Left ventricle myocardium superior (tissue), 1 donor: ENCODE measurements around the gene NSRP1. TPM values are rescaled to one million over a fixed set of nuclear protein-coding genes. Genes with fewer than 3 reads are reported as not detected.
"Not testable (repeated sequence)": the region's sequence is repeated elsewhere in the genome, so short reads cannot be mapped to it uniquely, and the experiment has no call there.

Source experiments
- ATAC-seq: fragments of 200-7000 bp; cut with Tn5 transposase; one replicate; pipeline ENCODE4 v1.9.1; 2020; ENCODE audit warnings: mild to moderate bottlenecking, moderate library complexity
- DNase-seq: peaks from one replicate; pipeline ENCODE4 v3.0.0-alpha.2; 2020
- intact Hi-C: fragments of 100-400 bp; cut with micrococcal nuclease; formaldehyde crosslinking; loops from one replicate; pipeline ENCODE4 v1.11.0; 2022
- total RNA-seq: library from RNA; stranded (reverse); fragmentation: NEBNext Ultra II Directional; extraction: Animal tissue kit (Norgen Biotek cat#: 25700); gene quantifications from one replicate; pipeline ENCODE4 v1.2.1, GENCODE V29; 2021
- donor health status: DM: no; HTN: yes; CAD: no; lungs with severe emphysema.

The NSRP1 gene
- total RNA-seq, 1 donor from 2014 or later: 20.0 TPM

DNA sequence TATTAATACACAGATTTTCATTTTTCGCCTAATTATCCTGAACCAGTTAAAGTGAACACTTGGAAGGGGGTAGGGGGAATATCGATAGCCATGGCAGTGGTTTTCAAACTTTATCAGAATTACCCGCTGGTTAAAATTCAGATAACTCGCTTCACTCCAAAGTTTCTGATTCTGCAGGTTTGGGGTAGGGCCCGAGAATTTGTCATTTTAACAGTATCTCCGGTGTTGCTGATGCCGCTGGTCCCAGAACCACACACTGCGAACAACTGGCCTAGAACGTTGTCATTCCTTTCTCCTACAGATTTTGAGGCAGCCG lies 313 bp upstream of the NSRP1 start:
- intact Hi-C loops: no loop called here
- ATAC-seq (no peak), DNase-seq (no peak)

DNA sequence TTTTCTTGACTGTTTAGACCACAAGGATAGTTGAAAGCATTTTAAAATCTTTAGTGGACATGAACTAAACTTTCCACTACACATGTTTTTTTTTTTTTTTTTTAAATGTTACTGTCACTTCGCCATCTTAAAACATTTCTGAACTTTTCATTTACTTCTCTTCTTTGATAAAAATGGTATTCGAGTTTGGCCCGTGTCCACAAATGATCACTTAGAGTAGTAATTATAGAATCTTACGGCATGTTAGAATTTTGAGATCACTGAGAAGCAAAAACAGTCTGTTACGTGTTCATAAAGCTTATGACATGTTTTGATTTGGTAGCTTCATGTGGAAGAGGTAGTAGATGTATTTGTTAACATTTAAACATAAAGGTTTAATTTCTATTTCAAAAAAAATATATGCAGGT lies 1.1 kb downstream of the NSRP1 start:
- ATAC-seq: no peak
- intact Hi-C loops: no loop called here
- DNase-seq: no peak

DNA sequence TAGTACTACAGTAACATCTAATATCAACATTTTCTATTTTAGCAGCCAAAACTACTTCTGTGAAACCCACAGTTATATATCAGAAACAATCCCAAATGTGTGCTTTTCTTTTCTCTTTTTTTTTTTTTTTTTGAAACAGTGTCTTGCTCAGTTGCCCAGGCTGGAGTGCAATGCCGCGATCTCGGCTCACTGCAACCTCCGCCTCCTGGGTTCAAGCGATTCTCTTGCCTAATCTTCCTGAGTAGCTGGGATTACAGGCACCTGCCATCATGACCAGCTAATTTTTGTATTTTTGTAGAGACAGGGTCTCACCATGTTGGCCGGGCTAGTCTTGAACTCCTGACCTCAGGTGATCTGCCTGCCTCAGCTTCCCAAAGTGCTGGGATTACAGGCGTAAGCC lies 2.0 kb downstream of the NSRP1 start:
- ATAC-seq, DNase-seq, intact Hi-C loops: not testable (repeated sequence)

DNA sequence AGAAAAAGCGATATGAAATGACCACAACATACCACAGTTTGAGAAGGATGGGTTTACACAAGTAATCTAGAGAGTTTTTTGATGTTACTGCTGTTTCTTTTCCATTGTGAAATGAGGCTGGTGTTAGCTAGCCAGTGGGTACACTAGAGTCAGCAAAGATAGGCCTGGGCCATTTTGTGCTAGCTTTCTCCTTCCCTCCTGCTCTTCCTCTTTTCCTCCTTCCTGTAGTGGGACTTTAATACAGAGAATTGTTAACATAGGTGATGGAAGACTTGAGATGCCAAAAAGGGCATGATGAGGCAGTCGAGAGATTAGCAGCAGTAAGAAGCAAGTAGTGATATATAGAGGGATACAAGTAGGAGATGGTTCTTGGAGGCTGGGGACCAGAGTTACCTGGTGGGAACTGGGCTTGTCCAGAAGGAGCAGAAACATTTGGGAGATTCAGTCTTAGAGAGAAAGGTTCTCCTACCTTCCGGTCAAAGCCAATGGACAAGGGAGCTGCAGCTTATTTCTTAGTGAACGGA lies 7.7 kb downstream of the NSRP1 start:
- intact Hi-C loops: loop anchor here (10.0 kb wide), 1 partner anchor 150 kb away; no protein-coding TSS in a partner anchor
- DNase-seq: no peak
- no peak for ATAC-seq

DNA sequence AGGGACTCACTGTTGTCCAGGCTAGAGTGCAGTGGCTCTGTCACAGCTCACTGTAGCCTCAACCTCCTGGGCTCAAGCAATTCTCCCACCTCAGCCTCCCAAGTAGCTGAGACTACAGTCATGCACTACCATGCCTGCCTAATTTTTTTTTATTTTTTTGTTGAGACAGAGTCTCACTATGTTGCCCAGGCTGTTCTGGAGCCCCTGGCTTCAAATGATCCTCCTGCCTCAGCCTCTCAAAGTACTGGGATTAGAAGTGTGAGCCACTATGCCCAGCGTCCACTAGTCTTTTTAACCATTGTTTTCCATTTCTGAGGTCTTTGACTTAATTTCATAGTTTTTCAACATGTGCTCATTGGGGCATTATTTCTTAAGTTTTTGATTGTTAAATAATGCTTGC lies 13.5 kb downstream of the NSRP1 start:
- DNase-seq (no peak), ATAC-seq (no peak)
- intact Hi-C loops: no loop called here

DNA sequence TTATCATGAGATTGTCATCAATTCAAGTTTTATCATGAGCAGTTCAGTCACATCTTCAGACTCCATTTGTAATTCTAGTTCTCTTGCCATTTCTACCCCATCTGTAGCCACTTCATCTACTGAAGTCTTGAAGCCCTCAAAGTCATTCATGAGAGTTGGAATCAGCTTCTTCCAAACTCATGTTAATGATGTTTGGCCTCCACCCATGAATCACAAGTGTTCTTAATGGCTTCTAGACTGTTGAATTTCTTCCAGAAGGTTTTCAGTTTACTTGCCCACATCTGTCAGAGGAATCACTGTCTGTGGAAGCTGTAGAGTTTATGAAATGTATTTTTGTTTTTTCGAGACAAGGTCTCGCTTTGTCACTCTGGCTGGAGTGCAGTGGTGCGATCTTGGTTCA lies 16.0 kb downstream of the NSRP1 start:
- DNase-seq (no peak), ATAC-seq (no peak)

DNA sequence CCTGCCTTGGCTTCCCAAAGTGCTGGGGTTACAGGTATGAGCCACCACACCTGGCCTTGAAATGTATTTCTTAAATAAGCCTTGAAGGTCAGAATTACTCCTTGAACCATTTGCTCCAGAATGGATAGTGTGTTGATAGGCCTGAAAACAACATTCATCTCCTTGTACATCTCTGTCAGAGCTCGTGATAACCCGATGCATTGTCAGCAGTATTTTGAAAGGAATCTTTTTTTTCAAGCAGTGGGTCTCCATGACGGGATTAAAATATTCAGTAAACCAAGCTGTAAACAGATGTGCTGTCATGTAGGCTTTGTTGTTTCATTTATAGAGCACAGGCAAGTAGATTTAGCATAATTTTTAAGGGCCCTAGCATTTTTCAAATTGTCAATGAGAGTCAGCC lies 16.6 kb downstream of the NSRP1 start:
- intact Hi-C loops: no loop called here
- DNase-seq: no peak
- ATAC-seq: no peak

More for the DNA sequence above, 16.0 kb downstream of the NSRP1 start:
- intact Hi-C loops: no loop called here

DNA sequence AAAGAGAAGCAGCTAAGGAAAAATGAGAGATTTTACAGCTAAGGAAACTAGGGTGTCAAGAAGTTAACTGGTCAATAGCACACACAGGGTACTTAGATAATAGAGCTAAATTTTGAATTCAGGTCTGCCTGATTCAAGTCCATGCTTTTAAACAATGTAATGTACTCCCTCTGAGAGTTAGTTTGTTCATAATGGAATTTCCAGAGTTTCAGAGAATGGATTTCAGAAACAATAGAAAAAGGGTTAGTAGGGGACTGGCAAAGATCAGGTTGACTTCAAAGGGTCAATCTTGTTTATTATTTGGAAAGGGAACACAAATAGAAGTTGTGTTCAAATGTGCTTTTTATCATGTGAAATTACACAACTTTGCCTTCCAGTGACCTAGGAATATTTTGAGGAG lies 17.9 kb downstream of the NSRP1 start:
- no peak for DNase-seq
- intact Hi-C loops: no loop called here
- no peak for ATAC-seq

DNA sequence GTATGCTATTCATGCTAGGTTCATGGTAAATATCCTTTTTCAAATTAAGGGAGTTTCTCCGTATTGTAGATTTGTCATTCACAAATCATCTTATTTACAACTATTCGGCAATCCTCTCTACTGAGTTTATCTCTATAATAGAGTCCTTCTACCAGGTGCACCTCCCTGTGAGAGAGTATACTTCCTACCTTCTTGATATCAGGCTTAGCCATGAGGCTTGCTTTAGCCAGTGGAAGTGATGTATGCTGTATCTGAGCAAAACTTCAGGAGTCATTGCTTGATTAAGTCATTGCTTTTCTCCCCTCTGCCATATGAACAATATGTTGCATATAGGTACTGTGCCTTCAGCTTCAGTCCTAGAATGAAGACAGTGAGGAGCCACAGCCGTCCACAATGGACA lies 20.5 kb downstream of the NSRP1 start:
- DNase-seq (no peak), ATAC-seq (no peak)
- intact Hi-C loops: no loop called here

DNA sequence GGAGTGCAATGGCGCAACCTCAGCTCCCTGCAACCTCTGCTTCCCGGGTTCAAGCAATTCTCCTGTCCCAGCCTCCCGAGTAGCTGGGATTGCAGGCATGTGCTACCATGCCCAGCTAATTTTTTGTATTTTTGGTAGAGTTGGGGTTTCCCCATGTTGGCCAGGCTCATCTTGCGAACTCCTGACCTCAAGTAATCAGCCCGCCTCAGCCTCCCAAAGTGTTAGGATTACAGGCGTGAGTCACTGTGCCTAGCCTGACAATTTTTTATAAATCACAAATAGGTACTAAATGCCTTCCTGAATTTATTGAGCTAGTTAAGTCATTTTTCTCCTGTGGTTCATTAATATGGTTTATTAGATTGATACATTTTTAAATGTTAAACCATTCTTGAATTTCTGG lies 31.2 kb downstream of the NSRP1 start:
- not testable (repeated sequence) for DNase-seq, ATAC-seq

DNA sequence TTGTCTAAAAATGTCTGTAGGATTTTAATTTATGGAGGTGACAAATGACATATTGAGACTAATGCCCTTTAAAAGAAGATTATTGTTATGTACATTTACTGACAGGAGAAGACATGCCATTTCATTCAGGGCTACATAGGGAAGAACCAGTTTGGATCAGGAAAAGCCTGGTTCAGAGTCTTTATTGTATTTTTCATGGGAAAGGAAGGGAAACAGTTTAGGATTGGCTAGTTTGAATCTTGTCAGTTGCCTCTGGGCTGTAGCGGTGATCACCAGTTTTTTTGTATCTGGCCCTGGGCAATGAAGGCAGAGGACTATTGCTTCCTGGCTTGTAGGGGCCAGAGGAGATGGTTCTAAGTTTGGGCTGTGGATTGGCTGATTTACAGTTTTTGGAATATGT lies 31.8 kb downstream of the NSRP1 start:
- ATAC-seq: no peak
- intact Hi-C loops: no loop called here

More for the DNA sequence above, 31.2 kb downstream of the NSRP1 start:
- intact Hi-C loops: not testable (repeated sequence)

DNA sequence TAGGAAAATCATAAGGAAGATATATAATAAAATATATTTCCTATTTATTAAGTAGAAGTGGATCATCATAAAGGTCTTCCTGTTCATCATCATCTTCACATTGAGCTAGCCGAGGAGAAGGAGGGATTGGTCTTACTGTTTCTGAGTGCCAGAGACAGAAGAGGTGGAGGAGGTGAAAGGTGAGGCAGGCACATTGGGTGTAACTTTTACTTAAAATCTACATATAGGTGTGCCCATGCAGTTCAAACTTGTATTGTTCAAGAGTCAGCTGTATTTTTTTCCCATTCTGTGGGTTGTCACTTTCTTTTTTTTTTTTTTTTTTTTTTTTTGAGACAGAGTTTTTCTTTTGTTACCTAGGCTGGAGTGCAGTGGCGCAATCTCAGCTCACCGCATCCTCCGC lies 34.9 kb downstream of the NSRP1 start:
- no peak for ATAC-seq
- DNase-seq: no peak
- intact Hi-C loops: no loop called here

More for the DNA sequence above, 31.8 kb downstream of the NSRP1 start:
- DNase-seq: no peak

DNA sequence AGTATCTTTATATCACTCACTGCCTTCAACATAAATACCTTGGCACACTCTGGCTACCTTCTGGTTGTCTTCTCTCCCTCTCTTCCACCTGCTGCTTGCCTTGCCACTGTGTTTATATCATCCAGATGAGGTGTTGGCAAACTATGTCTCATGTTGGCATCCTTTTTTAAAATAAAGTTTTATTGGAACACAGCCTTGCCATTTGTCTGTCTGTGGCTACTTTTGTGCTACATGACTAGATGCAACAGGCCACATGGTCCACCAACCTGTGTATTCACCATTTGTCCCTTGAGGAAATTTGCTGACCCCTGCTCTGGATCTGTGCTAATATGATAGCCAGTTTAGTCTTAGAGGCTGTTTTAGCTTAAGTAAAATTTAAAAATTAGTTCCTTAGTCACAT lies 36.8 kb downstream of the NSRP1 start:
- intact Hi-C loops: no loop called here
- DNase-seq (no peak), ATAC-seq (no peak)

DNA sequence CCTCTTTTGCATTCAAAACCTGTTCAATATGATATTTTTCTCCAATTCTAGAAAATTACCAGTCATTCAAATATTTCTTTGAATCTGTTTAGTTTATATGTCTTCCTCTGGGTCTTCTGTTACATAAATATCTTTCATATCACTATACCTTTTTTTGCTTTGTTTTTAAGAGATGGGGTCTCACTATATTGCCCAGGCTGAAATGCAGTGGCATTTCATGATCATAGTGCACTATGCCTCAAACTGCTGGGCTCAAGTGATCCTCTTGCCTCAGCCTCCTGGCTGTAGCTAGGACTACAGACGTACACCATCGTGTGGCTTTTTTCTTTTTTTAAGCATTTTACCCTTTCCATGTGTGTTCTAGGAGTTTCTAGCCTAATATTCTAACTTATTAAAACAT lies 38.8 kb downstream of the NSRP1 start:
- DNase-seq: no peak
- intact Hi-C loops: no loop called here
- ATAC-seq: no peak

DNA sequence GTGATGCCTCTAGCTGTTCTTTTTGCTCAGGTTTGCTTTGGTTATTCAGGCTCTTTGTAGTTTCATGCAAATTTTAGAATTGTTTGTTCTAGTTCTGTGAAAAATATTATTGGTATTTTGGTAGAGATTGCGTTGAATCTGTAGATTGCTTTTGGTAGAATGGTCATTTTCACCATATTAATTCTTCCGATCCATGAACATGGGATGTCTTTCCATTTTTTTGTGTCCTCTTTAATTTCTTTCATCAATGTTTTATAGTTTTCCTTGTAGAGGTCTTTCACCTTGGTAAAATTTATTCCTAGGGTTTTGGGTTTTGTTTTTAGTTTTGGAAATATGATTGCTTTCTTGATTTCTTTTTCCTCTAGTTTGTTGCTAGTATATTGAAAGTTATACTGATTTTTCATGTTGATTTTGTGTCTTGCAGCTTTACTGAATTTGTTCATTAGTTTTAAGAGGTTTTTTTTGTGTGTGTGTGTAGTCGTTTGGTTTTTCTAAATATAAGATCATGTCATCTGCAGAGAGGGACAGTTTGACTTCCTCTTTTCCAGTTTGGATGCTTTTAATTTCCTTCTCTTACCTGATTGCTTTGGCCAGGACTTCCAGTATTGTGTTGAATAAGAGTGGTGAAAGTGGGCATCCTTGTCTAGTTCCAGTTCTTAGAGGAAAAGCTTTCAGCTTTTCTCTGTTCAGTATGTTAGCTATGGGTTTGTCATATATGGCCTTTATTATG lies 42.4 kb downstream of the NSRP1 start:
- DNase-seq (no peak), ATAC-seq (no peak)
- intact Hi-C loops: no loop called here

DNA sequence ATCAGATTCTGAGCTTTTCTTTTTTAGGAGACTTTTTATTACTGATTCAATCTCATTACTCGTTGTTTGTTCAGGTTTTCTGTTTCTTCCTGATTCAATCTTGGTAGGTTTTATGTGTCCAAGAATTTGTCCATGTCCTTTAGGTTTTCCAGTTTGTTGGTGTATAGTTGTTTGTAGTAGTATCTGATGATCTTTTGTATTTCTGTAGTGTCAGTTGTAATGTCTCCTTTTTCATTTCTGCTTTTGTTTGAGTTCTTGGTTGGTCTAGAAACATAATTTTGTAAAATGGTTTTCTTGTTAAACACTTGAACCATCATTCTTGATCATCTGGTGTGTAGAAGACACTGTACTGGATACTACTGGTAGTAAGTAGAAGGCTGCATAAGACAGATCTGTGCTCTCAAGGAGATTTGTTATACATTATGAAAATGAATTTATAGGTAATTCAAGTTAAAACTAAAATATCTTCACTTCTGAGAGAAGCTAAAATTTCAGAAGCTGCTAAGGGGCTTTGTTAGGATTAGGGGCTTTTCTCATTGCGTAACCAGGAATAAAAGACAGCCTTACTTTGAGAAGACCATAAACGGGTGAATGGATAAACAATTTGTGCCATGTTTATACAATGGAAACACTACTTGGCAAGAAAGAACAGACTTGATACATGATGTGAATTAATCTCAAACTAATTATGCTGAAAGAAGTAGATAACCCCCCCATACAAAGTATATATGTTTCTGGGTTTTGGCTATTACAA lies 44.0 kb downstream of the NSRP1 start:
- no peak for ATAC-seq
- intact Hi-C loops: no loop called here
- no peak for DNase-seq

DNA sequence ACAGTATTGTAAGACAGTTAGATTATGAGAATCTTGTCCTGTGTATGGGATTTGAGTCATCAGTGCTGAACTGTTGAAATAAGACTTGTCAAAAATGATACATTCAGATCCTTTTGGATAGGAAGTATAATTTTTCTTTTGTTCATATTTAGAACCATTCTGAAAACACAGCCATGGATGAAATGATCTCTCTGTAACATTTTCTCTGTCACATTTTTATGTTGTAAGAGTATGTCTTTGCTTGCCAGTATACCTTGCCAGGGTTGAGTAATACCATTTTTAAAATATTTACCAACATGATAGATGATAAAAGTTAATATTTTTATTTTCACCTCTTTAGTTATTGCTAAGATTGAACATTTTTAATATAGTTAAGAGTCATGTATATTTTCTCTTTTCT lies 45.0 kb downstream of the NSRP1 start:
- intact Hi-C loops: no loop called here
- DNase-seq: no peak
- ATAC-seq: no peak

DNA sequence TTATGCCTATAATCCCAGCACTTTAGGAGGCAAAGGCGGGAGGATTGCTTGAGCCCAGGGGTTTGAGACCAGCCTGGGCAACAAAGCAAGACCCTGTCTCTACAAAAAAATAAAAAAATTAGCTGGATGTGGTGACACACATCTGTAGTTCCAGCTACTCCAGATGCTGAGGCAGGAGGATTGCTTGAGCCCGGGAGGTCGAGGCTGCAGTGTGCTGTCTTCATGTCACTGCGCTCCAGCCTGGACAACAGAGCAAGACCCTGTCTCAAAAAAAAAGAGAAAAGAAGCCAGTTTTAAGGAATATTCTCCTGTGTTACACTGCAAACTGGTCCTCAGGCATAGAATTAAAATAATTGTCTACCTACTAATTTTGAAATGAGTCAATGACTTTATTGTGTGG lies 47.9 kb downstream of the NSRP1 start:
- ATAC-seq (no peak), DNase-seq (no peak)
- intact Hi-C loops: no loop called here

DNA sequence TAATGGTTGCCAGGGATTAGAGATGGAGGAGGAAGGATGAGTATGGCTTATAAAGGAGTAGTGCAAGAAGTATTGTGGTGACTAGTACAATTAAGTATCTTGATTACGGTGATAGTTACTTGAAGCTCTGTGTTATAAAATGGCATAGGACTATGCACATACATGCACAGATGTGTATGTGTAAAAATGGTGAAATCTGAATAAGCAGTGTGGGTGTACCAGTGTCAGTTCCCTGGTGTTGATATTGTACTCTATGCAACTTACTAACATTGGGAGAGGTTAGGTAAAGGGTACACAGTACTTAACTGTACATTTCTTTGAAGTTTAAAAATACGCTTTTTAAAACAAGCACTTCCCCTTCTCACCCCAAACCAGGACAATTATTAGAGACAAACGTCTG lies 48.5 kb downstream of the NSRP1 start:
- intact Hi-C loops: no loop called here

DNA sequence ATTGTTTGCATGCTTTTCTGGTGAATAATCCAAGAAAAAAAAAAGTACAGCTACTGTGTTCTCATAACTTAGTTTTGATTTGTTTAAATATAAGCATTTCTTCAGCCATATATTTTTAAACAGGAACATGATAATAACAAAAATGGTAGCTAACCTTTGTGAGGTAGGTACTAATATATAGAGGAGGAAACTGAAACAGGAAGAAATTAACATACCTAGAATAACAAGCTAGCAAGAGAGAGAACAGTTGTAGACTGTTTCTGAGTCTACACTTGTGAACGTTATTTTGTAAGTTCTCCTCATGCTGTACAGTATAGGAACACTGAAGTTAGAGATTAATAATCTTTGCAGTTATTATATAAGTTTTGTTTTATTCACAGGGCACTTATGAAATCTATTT lies 49.3 kb downstream of the NSRP1 start:
- ATAC-seq: no peak
- DNase-seq: no peak
- intact Hi-C loops: no loop called here

More for the DNA sequence above, 48.5 kb downstream of the NSRP1 start:
- ATAC-seq (no peak), DNase-seq (no peak)
